Natural killer cell (primary cell): ENCODE results near the gene UFSP2. TPM values are rescaled to one million over a fixed set of nuclear protein-coding genes. Genes with fewer than 3 reads are reported as not detected.

Source experiments
- ATAC-seq, 3 donors: fragments of 150-1000 bp in 2 of 3; fragments of 200-7000 bp in 1 of 3; cut with Tn5 transposase; 1 replicate in 1 of 3; 2 replicates in 2 of 3; pipeline ENCODE4 v1.10.0; 2021; ENCODE audit warnings: mild to moderate bottlenecking in 2 of 3, moderate library complexity in 2 of 3
- DNase-seq, 2 donors: peaks; one replicate each; pipeline versions ENCODE4 v3.0.0 to v3.0.0-alpha.2; 2013 to 2021; ENCODE audit warnings: mixed read lengths in 1 of 2
- H3K27ac ChIP-seq: one replicate; pipeline ENCODE4 v1.5.1; 2013; ENCODE audit warnings: mild to moderate bottlenecking, low read length
- H3K27me3 ChIP-seq: one replicate; pipeline ENCODE4 v1.6.1; 2013; ENCODE audit warnings: low read length; ENCODE audit not compliant: control insufficient read depth, insufficient read depth
- H3K36me3 ChIP-seq: one replicate; pipeline ENCODE4 v1.6.1; 2013; ENCODE audit warnings: low read length; ENCODE audit not compliant: control insufficient read depth, insufficient read depth
- H3K4me1 ChIP-seq: one replicate; pipeline ENCODE4 v1.6.1; 2013; ENCODE audit warnings: low read length; ENCODE audit not compliant: control insufficient read depth, insufficient read depth
- H3K4me3 ChIP-seq: one replicate; pipeline ENCODE4 v1.5.1; 2013; ENCODE audit warnings: low read length
- H3K9me3 ChIP-seq: one replicate; pipeline ENCODE4 v1.6.1; 2013; ENCODE audit warnings: low read length; ENCODE audit not compliant: control insufficient read depth, insufficient read depth
- H3K27ac Mint-ChIP-seq, 2 donors: one replicate each; pipeline ENCODE4 v1.8.0; 2022; ENCODE audit warnings: mild to moderate bottlenecking in 2 of 2, mixed read lengths in 2 of 2, moderate library complexity in 1 of 2
- H3K27me3 Mint-ChIP-seq, 2 donors: one replicate each; pipeline ENCODE4 v1.8.0; 2022; ENCODE audit warnings: low read depth in 2 of 2, mixed read lengths in 2 of 2
- H3K36me3 Mint-ChIP-seq: one replicate; pipeline ENCODE4 v1.8.0; 2022; ENCODE audit warnings: mixed read lengths
- H3K4me1 Mint-ChIP-seq, 2 donors: one replicate each; pipeline ENCODE4 v1.8.0; 2022; ENCODE audit warnings: mixed read lengths in 2 of 2
- H3K4me3 Mint-ChIP-seq: one replicate; pipeline ENCODE4 v1.8.0; 2022; ENCODE audit warnings: mild to moderate bottlenecking, moderate library complexity, mixed read lengths
- H3K9me3 Mint-ChIP-seq, 2 donors: one replicate each; pipeline ENCODE4 v1.8.0; 2022; ENCODE audit warnings: mixed read lengths in 2 of 2
- CTCF ChIP-seq: fragments of 200-600 bp; IDR thresholded peaks from one replicate; pipeline ENCODE4 v1.8.0; 2022; ENCODE audit warnings: antibody characterized with exemption
- WGBS: methylation state at CpG from one replicate; pipeline ENCODE4 v1.1.7; 2013; ENCODE audit warnings: missing lambda C conversion rate; ENCODE audit not compliant: insufficient coverage; 5-methylcytosine and 5-hydroxymethylcytosine counted together
- intact Hi-C: fragments of 100-400 bp; cut with micrococcal nuclease; formaldehyde crosslinking; loops from one replicate; pipeline ENCODE4 v1.14.2; 2022
- total RNA-seq, 4 donors: library from RNA; stranded (reverse); fragments of 120-200 nt in 1 of 4; gene quantifications; one replicate each; pipeline versions ENCODE4 v1.2.3 to v1.2.4, GENCODE V29; 2013 to 2022

Gene UFSP2
- total RNA-seq, 3 donors from 2014 or later (not counting 1 experiment from before 2014, with no cell fraction given), result 14.0 to 18.8 (median 16.7) TPM

- TF ChIP-seq CTCF, result no peak
- H3K4me1 Mint-ChIP-seq, result peaks cover 0 to 4% of the 10 kb centered on the region in 2 donors
- Histone ChIP-seq H3K4me1 (no peaks in the 10 kb centered on the region), H3K9me3 (no peaks in the 10 kb centered on the region), H3K27me3 (no peaks in the 10 kb centered on the region), H3K27ac (no peak overlapping the region), H3K36me3 (no peaks in the 10 kb centered on the region), H3K4me3 (no peak overlapping the region)
- intact Hi-C loops, result no loop called here
- no peak overlapping the region for H3K4me3 Mint-ChIP-seq
- DNase-seq (no peak), ATAC-seq (no peak)
- over 99% methylated on average over 6 of the region's 6 CpGs for WGBS
- H3K9me3 Mint-ChIP-seq, result no peaks in the 10 kb centered on the region
- peaks cover 8 to 13% of the 10 kb centered on the region in 2 donors for H3K27me3 Mint-ChIP-seq
- H3K36me3 Mint-ChIP-seq, result no peaks in the 10 kb centered on the region
- no peak overlapping the region for H3K27ac Mint-ChIP-seq
Observed at GRCh38 chr4:185378264-185378663, 47.5 kb downstream of the UFSP2 start.

GRCh38 chr4:185374573-185374972, 51.2 kb downstream of the UFSP2 start:
- no peaks in the 10 kb centered on the region for H3K27me3 ChIP-seq
- Mint-ChIP-seq H3K36me3 (no peaks in the 10 kb centered on the region), H3K4me3 (no peak overlapping the region), H3K9me3 (no peaks in the 10 kb centered on the region), H3K4me1 (peaks cover 0 to 4% of the 10 kb centered on the region in 2 donors), H3K27ac (no peak overlapping the region), H3K27me3 (no peaks in the 10 kb centered on the region)
- ATAC-seq, result no peak
- no peak overlapping the region for H3K27ac ChIP-seq
- H3K4me1 ChIP-seq, result no peaks in the 10 kb centered on the region
- H3K4me3 ChIP-seq, result no peak overlapping the region
- intact Hi-C loops, result no loop called here
- no peak for TF ChIP-seq CTCF
- no peak for DNase-seq
- H3K36me3 ChIP-seq, result peaks cover 4% of the 10 kb centered on the region
- no peaks in the 10 kb centered on the region for H3K9me3 ChIP-seq
- WGBS, result 27% methylated on average over 5 of the region's 6 CpGs

- no peaks in the 10 kb centered on the region for H3K4me1 ChIP-seq
- Mint-ChIP-seq H3K27ac (no peak overlapping the region), H3K27me3 (no peaks in the 10 kb centered on the region), H3K9me3 (no peaks in the 10 kb centered on the region), H3K36me3 (no peaks in the 10 kb centered on the region), H3K4me1 (peaks cover 0 to 4% of the 10 kb centered on the region in 2 donors), H3K4me3 (no peak overlapping the region)
- H3K36me3 ChIP-seq, result peaks cover 4% of the 10 kb centered on the region
- no peak overlapping the region for H3K4me3 ChIP-seq
- H3K9me3 ChIP-seq, result no peaks in the 10 kb centered on the region
- 55% methylated on average over 6 of the region's 7 CpGs for WGBS
- intact Hi-C loops, result no loop called here
- no peak overlapping the region for H3K27ac ChIP-seq
- DNase-seq (no peak), ATAC-seq (no peak)
- no peak for TF ChIP-seq CTCF
- H3K27me3 ChIP-seq, result no peaks in the 10 kb centered on the region
Observed at GRCh38 chr4:185374027-185374426, 51.7 kb downstream of the UFSP2 start.

- Histone ChIP-seq H3K36me3 (peaks cover 7% of the 10 kb centered on the region), H3K9me3 (no peaks in the 10 kb centered on the region), H3K27me3 (no peaks in the 10 kb centered on the region), H3K4me3 (no peak overlapping the region), H3K4me1 (no peaks in the 10 kb centered on the region), H3K27ac (no peak overlapping the region)
- Mint-ChIP-seq H3K27me3 (no peaks in the 10 kb centered on the region), H3K4me1 (peaks cover 0 to 4% of the 10 kb centered on the region in 2 donors), H3K36me3 (no peaks in the 10 kb centered on the region), H3K27ac (no peak overlapping the region), H3K9me3 (no peaks in the 10 kb centered on the region), H3K4me3 (no peak overlapping the region)
- TF ChIP-seq CTCF, result no peak
- DNase-seq (no peak), ATAC-seq (no peak)
- intact Hi-C loops, result no loop called here
- WGBS, result 99% methylated on average over 6 of the region's 11 CpGs
Observed at GRCh38 chr4:185371702-185372101, 54.1 kb downstream of the UFSP2 start.
